GM12878 (cell line): ENCODE results near the gene DNAAF8.

Experiments used
- CREB1 ChIP-seq: IDR thresholded peaks from 2 replicates; pipeline ENCODE4 v1.6.1; 2012; ENCODE audit warnings: low read depth, mild to moderate bottlenecking, inconsistent platforms
- ETV6 ChIP-seq, 2 experiments: fragments of 450-650 bp in 1 of 2; IDR thresholded peaks in 1 of 2; conservative IDR thresholded peaks in 1 of 2; 2 replicates each; pipeline ENCODE4 v1.6.1; 2014; ENCODE audit warnings: antibody characterized with exemption in 1 of 2, borderline replicate concordance in 1 of 2, low read depth in 1 of 2, mild to moderate bottlenecking in 1 of 2, moderate library complexity in 1 of 2
- HDAC6 ChIP-seq: fragments of 200-600 bp; sonication (generic); IDR thresholded peaks from one replicate; pipeline ENCODE4 v1.8.0; 2017; ENCODE audit warnings: antibody characterized with exemption; ENCODE audit not compliant: unreplicated experiment
- MXI1 ChIP-seq: fragments of 150-350 bp; IDR thresholded peaks from 2 replicates; pipeline ENCODE4 v1.6.1; 2011; ENCODE audit warnings: low read depth, mild to moderate bottlenecking, inconsistent platforms, low read length, improper control_type of control experiment
- POLR2A ChIP-seq: IDR thresholded peaks from 2 replicates; pipeline ENCODE4 v1.6.1; 2011; ENCODE audit warnings: low read depth, mild to moderate bottlenecking, low read length
- RAD51 ChIP-seq: fragments of 450-650 bp; IDR thresholded peaks from 2 replicates; pipeline ENCODE4 v1.6.1; 2016; ENCODE audit warnings: moderate library complexity, mild to moderate bottlenecking, inconsistent platforms
- RCOR1 ChIP-seq: conservative IDR thresholded peaks from 2 replicates; pipeline ENCODE4 v1.6.1; 2012; ENCODE audit warnings: low read depth, low read length, improper control_type of control experiment
- SIX5 ChIP-seq: IDR thresholded peaks from 2 replicates; pipeline ENCODE4 v1.6.1; 2011; ENCODE audit warnings: mild to moderate bottlenecking, low read depth, low read length, moderate library complexity; ENCODE audit not compliant: severe bottlenecking
- SP1 ChIP-seq: IDR thresholded peaks from one replicate; pipeline ENCODE4 v1.6.1; 2011; ENCODE audit warnings: low read depth, low read length
- YY1 ChIP-seq: IDR thresholded peaks from 2 replicates; pipeline ENCODE4 v1.6.1; 2011; ENCODE audit warnings: low read depth, mild to moderate bottlenecking, low read length
- TF ChIP-seq, protein P1 (sequence below): fragments of 450-650 bp; IDR thresholded peaks from 2 replicates; pipeline ENCODE4 v1.6.1; 2014; ENCODE audit warnings: mild to moderate bottlenecking
- TF ChIP-seq, protein P2 (sequence below), 3 experiments: IDR thresholded peaks in 2 of 3; conservative IDR thresholded peaks in 1 of 3; 2 replicates each; pipeline ENCODE4 v1.5.1; 2011; ENCODE audit warnings: low read depth in 3 of 3, low read length in 3 of 3, mild to moderate bottlenecking in 3 of 3, control low read depth in 2 of 3, moderate library complexity in 2 of 3, inconsistent platforms in 1 of 3, mixed read lengths in 1 of 3; ENCODE audit not compliant: control insufficient read depth in 2 of 3, insufficient read depth in 1 of 3; ENCODE audit errors: extremely low read depth in 1 of 3

GRCh38 chr16:4754865-4755264, 20.5 kb downstream of the DNAAF8 start:
- TF ChIP-seq MXI1, result no peak
- no peak for TF ChIP-seq POLR2A
- TF ChIP-seq RAD51, result no peak
- no peak for TF ChIP-seq ETV6 (conservative IDR thresholded peaks at IDR 0.05 in 1 of 2, IDR thresholded peaks at IDR 0.05 in 1 of 2; ENCODE audit: borderline replicate concordance in 1 of 2, low read depth in 1 of 2)
- TF ChIP-seq SIX5, result no peak
- TF ChIP-seq, protein P1, sequence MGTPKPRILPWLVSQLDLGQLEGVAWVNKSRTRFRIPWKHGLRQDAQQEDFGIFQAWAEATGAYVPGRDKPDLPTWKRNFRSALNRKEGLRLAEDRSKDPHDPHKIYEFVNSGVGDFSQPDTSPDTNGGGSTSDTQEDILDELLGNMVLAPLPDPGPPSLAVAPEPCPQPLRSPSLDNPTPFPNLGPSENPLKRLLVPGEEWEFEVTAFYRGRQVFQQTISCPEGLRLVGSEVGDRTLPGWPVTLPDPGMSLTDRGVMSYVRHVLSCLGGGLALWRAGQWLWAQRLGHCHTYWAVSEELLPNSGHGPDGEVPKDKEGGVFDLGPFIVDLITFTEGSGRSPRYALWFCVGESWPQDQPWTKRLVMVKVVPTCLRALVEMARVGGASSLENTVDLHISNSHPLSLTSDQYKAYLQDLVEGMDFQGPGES, result no peak
- no peak for TF ChIP-seq RCOR1
- TF ChIP-seq CREB1, result no peak
- no peak for TF ChIP-seq YY1
- TF ChIP-seq, protein P2, sequence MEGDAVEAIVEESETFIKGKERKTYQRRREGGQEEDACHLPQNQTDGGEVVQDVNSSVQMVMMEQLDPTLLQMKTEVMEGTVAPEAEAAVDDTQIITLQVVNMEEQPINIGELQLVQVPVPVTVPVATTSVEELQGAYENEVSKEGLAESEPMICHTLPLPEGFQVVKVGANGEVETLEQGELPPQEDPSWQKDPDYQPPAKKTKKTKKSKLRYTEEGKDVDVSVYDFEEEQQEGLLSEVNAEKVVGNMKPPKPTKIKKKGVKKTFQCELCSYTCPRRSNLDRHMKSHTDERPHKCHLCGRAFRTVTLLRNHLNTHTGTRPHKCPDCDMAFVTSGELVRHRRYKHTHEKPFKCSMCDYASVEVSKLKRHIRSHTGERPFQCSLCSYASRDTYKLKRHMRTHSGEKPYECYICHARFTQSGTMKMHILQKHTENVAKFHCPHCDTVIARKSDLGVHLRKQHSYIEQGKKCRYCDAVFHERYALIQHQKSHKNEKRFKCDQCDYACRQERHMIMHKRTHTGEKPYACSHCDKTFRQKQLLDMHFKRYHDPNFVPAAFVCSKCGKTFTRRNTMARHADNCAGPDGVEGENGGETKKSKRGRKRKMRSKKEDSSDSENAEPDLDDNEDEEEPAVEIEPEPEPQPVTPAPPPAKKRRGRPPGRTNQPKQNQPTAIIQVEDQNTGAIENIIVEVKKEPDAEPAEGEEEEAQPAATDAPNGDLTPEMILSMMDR (IDR thresholded peaks at IDR 0.05 in 2 of 3, conservative IDR thresholded peaks at IDR 0.05 in 1 of 3; ENCODE audit: control insufficient read depth in 2 of 3, extremely low read depth in 1 of 3, insufficient read depth in 1 of 3, low read depth in 3 of 3, low read length in 3 of 3), result no peak
- no peak for TF ChIP-seq HDAC6
- no peak for TF ChIP-seq SP1
